ENCODE data around the gene CCDC40.

DNA sequence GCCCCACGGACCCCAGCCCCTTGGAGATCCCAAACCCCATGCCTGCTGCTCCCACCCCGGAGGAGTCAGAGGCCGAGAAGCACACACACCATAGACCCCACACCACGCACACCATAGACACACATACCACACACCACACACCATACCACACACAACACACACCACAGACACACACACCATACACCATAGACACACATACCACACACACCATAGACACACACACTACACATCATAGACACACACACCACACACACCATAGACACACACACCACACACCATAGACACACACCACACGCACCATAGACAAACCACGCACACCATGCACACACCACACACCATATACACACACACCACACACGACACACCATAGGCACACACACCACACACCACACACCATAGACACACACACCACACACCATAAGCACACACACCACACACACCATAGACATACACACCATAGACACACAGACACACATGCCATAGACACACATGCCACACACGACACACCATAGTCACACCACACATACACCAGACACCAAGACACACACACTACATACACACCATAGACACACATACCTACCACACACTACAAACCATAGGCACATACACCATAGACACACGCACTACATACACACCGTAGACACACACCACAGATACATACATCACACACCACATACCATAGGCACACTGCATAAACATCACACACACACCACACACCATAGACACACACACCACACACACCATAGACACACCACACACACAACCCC is 12.1 kb upstream of the CCDC40 start:
- TF ChIP-seq POLR2A (IDR thresholded peaks at IDR 0.05) (no peak), POLR2AphosphoS5 (IDR thresholded peaks at IDR 0.05) (no peak), CTCF (IDR thresholded peaks at IDR 0.05) (no peak)
